HL-60 (cell line): ENCODE results near the gene PTPRF.
"Not testable (repeated sequence)": the region's sequence is repeated elsewhere in the genome, so short reads cannot be mapped to it uniquely, and the experiment has no call there.

Source experiments
- POLR2AphosphoS5 ChIP-seq: IDR thresholded peaks from 2 replicates; pipeline ENCODE4 v1.6.1; 2012; ENCODE audit warnings: low read depth
- TF ChIP-seq, protein P1 (sequence below): IDR thresholded peaks from 2 replicates; pipeline ENCODE4 v1.6.1; 2012; ENCODE audit warnings: low read depth; ENCODE audit not compliant: insufficient replicate concordance

DNA sequence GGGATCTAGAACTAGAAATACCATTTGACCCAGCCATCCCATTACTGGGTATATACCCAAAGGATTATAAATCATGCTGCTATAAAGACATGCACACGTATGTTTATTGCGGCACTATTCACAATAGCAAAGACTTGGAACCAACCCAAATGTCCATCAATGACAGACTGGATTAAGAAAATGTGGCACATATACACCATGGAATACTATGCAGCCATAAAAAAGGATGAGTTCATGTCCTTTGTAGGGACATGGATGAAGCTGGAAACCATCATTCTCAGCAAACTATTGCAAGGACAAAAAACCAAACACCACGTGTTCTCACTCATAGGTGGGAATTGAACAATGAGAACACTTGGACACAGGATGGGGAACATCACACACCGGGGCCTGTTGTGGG is 107.7 kb downstream of the PTPRF start:
- TF ChIP-seq POLR2AphosphoS5: not testable (repeated sequence)
- TF ChIP-seq, protein P1, sequence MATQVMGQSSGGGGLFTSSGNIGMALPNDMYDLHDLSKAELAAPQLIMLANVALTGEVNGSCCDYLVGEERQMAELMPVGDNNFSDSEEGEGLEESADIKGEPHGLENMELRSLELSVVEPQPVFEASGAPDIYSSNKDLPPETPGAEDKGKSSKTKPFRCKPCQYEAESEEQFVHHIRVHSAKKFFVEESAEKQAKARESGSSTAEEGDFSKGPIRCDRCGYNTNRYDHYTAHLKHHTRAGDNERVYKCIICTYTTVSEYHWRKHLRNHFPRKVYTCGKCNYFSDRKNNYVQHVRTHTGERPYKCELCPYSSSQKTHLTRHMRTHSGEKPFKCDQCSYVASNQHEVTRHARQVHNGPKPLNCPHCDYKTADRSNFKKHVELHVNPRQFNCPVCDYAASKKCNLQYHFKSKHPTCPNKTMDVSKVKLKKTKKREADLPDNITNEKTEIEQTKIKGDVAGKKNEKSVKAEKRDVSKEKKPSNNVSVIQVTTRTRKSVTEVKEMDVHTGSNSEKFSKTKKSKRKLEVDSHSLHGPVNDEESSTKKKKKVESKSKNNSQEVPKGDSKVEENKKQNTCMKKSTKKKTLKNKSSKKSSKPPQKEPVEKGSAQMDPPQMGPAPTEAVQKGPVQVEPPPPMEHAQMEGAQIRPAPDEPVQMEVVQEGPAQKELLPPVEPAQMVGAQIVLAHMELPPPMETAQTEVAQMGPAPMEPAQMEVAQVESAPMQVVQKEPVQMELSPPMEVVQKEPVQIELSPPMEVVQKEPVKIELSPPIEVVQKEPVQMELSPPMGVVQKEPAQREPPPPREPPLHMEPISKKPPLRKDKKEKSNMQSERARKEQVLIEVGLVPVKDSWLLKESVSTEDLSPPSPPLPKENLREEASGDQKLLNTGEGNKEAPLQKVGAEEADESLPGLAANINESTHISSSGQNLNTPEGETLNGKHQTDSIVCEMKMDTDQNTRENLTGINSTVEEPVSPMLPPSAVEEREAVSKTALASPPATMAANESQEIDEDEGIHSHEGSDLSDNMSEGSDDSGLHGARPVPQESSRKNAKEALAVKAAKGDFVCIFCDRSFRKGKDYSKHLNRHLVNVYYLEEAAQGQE: not testable (repeated sequence)
